Endodermal cell (in vitro differentiated cells): ENCODE results near the gene ZPLD1. TPM values are rescaled to one million over a fixed set of nuclear protein-coding genes. Genes with fewer than 3 reads are reported as not detected.

Experiments
- DNase-seq: peaks from one replicate; pipeline ENCODE4 v3.0.0-alpha.2; 2017
- H3K27ac ChIP-seq: 2 replicates; pipeline ENCODE4 v1.5.1; 2013; ENCODE audit warnings: mild to moderate bottlenecking, low read depth, low read length, moderate library complexity
- H3K27me3 ChIP-seq: 2 replicates; pipeline ENCODE4 v1.6.1; 2013; ENCODE audit warnings: mild to moderate bottlenecking, low read length, moderate library complexity; ENCODE audit not compliant: insufficient read depth, control insufficient read depth, poor library complexity, severe bottlenecking
- H3K36me3 ChIP-seq: 2 replicates; pipeline ENCODE4 v1.7.0; 2013; ENCODE audit warnings: mild to moderate bottlenecking, low read length, moderate library complexity; ENCODE audit not compliant: control insufficient read depth, insufficient read depth
- H3K4me1 ChIP-seq: one replicate; pipeline ENCODE4 v1.7.0; 2013; ENCODE audit warnings: low read length; ENCODE audit not compliant: control insufficient read depth, insufficient read depth
- H3K4me3 ChIP-seq: 2 replicates; pipeline ENCODE4 v1.5.1; 2013; ENCODE audit warnings: mild to moderate bottlenecking, low read length, moderate library complexity
- H3K9ac ChIP-seq: 2 replicates; pipeline ENCODE4 v1.6.1; 2013; ENCODE audit warnings: mild to moderate bottlenecking, low read length, moderate library complexity; ENCODE audit not compliant: poor library complexity, severe bottlenecking; ENCODE audit errors: extremely low read depth
- H3K9me3 ChIP-seq: 2 replicates; pipeline ENCODE4 v1.6.1; 2013; ENCODE audit warnings: mild to moderate bottlenecking, low read length, moderate library complexity; ENCODE audit not compliant: control insufficient read depth
- H3K27ac Mint-ChIP-seq: 2 replicates; pipeline ENCODE4 v1.8.0; 2020; ENCODE audit warnings: mixed read lengths
- H3K27me3 Mint-ChIP-seq: 2 replicates; pipeline ENCODE4 v1.8.0; 2021; ENCODE audit warnings: mild to moderate bottlenecking, mixed read lengths; ENCODE audit not compliant: insufficient read depth
- H3K36me3 Mint-ChIP-seq: 2 replicates; pipeline ENCODE4 v1.8.0; 2020; ENCODE audit warnings: low read depth, mixed read lengths
- H3K4me1 Mint-ChIP-seq: 2 replicates; pipeline ENCODE4 v1.8.0; 2020; ENCODE audit warnings: mixed read lengths
- H3K4me3 Mint-ChIP-seq: 2 replicates; pipeline ENCODE4 v1.8.0; 2020; ENCODE audit warnings: mild to moderate bottlenecking, moderate library complexity, mixed read lengths
- H3K9me3 Mint-ChIP-seq: 2 replicates; pipeline ENCODE4 v1.8.0; 2020; ENCODE audit warnings: mild to moderate bottlenecking, mixed read lengths
- CTCF ChIP-seq: fragments of 200-600 bp; sonication (generic); conservative IDR thresholded peaks from 2 replicates; pipeline ENCODE4 v1.5.0; 2021; ENCODE audit warnings: antibody characterized with exemption, mild to moderate bottlenecking
- WGBS, 2 experiments: methylation state at CpG; one replicate each; pipeline versions ENCODE4 v1.1.5 to v1.1.7; 2013; ENCODE audit warnings: missing lambda C conversion rate in 2 of 2, mixed read lengths in 1 of 2; ENCODE audit not compliant: insufficient coverage in 1 of 2, insufficient read length in 1 of 2; 5-methylcytosine and 5-hydroxymethylcytosine counted together
- total RNA-seq, 2 donors: library from RNA; stranded (reverse); fragmentation: NEBNext Ultra II Directional in 1 of 2; extraction: Animal tissue kit (Norgen Biotek cat#: 25700) in 1 of 2; gene quantifications; 2 replicates in 1 of 2; 3 replicates in 1 of 2; pipeline ENCODE4 v1.2.1, GENCODE V29; 2021

The ZPLD1 gene
- total RNA-seq, 2 donors from 2014 or later = 0.18 TPM; not detected in 1

DNA sequence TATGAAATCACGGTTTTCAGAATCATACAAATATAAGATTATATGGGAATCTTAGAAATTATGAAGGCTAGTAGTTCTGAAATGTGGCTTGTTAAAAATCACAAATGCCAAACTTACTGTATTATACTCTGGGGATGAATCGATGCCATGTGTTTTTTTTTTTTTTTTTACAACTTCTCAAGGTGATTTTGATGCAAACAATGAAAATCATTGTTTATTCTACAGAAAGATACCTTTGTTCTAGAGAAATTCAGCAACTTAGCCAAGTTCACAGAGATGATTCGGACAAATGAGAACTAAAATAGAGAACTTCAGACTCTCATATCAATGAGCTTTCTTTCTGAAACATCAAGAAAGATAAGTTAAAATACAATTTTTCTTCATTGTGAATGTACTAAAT lies 92.0 kb downstream of the ZPLD1 start:
- H3K9ac ChIP-seq = no peak overlapping the region
- H3K9me3 Mint-ChIP-seq = no peaks in the 10 kb centered on the region
- no peak for TF ChIP-seq CTCF
- no peaks in the 10 kb centered on the region for H3K9me3 ChIP-seq
- no peak for DNase-seq
- H3K27ac ChIP-seq = no peak overlapping the region
- no peaks in the 10 kb centered on the region for H3K27me3 Mint-ChIP-seq
- no peaks in the 10 kb centered on the region for H3K36me3 ChIP-seq
- H3K4me1 Mint-ChIP-seq = peaks cover 5% of the 10 kb centered on the region
- H3K4me3 Mint-ChIP-seq = no peak overlapping the region
- H3K4me1 ChIP-seq = peaks cover 7% of the 10 kb centered on the region
- no peaks in the 10 kb centered on the region for H3K27me3 ChIP-seq
- no peak overlapping the region for H3K27ac Mint-ChIP-seq
- 95% methylated on average over 3 of the region's 3 CpGs; no CpG with 5 or more reads in 1 of the 2 experiments for WGBS, 2 experiments
- H3K4me3 ChIP-seq = no peak overlapping the region
- no peaks in the 10 kb centered on the region for H3K36me3 Mint-ChIP-seq

DNA sequence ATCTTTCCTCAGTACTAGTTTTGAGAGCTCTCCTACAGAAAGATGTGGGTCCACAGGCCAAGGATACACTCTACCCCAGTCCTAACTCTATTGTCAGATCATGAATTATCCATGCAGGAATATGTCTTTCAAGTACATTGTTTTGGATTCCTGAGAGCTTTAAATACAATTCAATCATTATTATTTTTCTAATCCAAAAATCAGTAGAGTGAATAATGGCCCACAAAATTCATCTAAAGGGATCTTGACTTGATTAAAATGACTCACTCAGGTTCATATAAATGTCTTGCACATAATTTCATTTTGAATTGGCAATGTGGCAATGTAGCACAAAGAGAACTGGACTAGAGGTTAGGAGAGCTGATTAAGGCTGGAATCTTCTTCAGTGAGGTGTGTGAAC lies 93.9 kb downstream of the ZPLD1 start:
- no peaks in the 10 kb centered on the region for H3K27me3 Mint-ChIP-seq
- Histone ChIP-seq H3K36me3 (no peaks in the 10 kb centered on the region), H3K9me3 (no peaks in the 10 kb centered on the region), H3K27me3 (no peaks in the 10 kb centered on the region), H3K9ac (no peak overlapping the region), H3K4me1 (peaks cover 7% of the 10 kb centered on the region), H3K27ac (no peak overlapping the region), H3K4me3 (no peak overlapping the region)
- H3K36me3 Mint-ChIP-seq = no peaks in the 10 kb centered on the region
- H3K4me1 Mint-ChIP-seq = peaks cover 5% of the 10 kb centered on the region
- H3K9me3 Mint-ChIP-seq = no peaks in the 10 kb centered on the region
- no peak for TF ChIP-seq CTCF
- no peak overlapping the region for H3K27ac Mint-ChIP-seq
- H3K4me3 Mint-ChIP-seq = no peak overlapping the region
- no peak for DNase-seq
